VCaP (cell line): ENCODE results near the gene PHACTR2.

Experiments used
- H3K27ac ChIP-seq: fragments of 450-650 bp; 2 replicates; pipeline ENCODE4 v1.5.1; 2017
- TF ChIP-seq, protein P1 (sequence below): fragments of 450-650 bp; conservative IDR thresholded peaks from 2 replicates; pipeline ENCODE4 v1.5.1; 2017; ENCODE audit warnings: mild to moderate bottlenecking, moderate library complexity

The PHACTR2 gene

DNA sequence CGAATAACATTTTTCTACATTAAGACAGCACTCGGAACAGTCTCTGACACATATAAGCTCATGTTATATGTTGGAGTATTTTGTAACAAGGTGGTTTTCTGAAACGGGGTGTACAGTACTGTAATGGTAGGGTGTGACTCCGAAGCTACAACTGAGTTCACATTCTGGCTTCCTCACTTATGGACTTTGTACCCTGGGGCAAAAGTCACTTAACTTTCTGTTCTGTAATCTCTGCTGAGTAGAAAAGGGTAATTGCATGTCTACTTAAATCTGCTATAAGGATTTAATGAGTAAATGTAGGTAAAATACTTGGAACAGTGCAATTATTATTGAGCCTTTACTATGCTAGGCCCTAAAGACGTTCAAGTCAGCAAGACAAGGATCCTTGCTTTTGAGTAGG lies 160.6 kb downstream of the PHACTR2 start:
- H3K27ac ChIP-seq = no peak overlapping the region
- TF ChIP-seq, protein P1, sequence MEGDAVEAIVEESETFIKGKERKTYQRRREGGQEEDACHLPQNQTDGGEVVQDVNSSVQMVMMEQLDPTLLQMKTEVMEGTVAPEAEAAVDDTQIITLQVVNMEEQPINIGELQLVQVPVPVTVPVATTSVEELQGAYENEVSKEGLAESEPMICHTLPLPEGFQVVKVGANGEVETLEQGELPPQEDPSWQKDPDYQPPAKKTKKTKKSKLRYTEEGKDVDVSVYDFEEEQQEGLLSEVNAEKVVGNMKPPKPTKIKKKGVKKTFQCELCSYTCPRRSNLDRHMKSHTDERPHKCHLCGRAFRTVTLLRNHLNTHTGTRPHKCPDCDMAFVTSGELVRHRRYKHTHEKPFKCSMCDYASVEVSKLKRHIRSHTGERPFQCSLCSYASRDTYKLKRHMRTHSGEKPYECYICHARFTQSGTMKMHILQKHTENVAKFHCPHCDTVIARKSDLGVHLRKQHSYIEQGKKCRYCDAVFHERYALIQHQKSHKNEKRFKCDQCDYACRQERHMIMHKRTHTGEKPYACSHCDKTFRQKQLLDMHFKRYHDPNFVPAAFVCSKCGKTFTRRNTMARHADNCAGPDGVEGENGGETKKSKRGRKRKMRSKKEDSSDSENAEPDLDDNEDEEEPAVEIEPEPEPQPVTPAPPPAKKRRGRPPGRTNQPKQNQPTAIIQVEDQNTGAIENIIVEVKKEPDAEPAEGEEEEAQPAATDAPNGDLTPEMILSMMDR = no peak

DNA sequence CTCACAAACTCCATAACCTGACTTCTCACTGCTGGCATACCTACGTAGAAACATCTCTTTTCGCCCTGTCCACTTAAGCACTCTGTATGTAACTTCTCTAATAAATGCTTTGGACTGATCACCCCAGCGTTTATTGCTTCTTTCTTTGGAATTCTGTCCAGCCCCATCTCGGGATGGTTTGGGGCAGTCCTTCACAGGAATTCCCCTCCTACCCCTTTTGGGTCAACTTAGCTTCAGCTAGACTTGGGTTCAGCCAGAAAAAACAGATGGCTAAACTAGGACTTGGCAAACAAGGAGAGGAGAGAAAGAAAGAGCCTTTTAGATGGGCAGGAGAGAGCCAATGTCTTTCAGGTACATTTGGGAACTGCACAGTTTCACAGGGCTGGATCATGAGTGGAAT lies 161.4 kb downstream of the PHACTR2 start:
- H3K27ac ChIP-seq = no peak overlapping the region
- TF ChIP-seq, protein P1 = no peak

DNA sequence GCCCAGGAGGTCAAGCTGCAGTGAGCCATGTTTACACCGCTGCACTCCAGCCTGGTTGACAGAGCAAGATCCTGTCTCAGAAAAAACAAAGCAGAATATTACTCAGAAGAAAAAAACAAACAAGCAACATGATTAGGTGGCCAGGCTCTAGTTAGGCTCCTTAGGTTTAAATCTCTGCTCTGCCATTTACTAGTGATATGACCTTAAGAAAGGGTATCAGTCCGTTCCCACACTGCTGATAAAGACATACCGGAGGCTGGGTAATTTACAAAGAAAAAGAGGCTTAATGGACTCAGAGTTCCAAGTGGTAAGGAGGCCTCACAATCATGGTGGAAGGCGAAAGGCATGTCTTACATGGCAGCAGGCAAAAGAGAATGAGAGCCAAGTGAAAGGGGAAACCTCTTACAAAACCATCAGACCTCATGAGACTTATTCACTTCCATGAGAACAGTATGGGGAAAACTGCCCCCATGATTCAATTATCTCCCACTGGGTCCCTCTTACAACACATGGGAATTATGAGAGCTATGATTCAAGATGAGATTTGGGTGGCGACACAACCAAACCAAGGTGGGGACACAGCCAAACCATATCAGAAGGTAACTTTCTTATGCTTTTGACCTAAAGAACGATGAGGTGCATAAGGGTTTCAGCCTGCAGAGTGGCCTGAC lies 163.0 kb downstream of the PHACTR2 start:
- TF ChIP-seq, protein P1 = no peak
- no peak overlapping the region for H3K27ac ChIP-seq

DNA sequence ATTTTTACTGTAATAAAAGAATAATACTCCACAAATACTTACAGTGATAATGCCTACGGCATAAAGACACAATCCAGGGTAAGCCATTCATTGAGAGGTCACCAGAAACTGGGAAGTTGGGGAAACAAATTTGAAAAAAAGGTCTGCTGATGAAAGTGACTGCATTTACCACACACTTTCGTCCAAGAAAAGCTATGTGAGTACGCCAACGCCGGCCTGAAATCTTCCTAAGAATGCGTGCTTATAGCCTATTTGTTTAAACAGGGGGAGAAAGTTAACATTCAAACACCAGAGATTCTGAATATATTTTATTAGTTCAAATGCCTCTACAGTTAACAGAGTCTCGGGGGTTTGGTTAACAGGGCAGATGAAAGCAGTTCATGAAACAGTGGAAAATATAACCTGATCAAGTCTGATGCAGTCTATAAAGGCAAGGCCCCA lies 164.7 kb downstream of the PHACTR2 start:
- peak overlapping the region; percentile 86 for H3K27ac ChIP-seq

DNA sequence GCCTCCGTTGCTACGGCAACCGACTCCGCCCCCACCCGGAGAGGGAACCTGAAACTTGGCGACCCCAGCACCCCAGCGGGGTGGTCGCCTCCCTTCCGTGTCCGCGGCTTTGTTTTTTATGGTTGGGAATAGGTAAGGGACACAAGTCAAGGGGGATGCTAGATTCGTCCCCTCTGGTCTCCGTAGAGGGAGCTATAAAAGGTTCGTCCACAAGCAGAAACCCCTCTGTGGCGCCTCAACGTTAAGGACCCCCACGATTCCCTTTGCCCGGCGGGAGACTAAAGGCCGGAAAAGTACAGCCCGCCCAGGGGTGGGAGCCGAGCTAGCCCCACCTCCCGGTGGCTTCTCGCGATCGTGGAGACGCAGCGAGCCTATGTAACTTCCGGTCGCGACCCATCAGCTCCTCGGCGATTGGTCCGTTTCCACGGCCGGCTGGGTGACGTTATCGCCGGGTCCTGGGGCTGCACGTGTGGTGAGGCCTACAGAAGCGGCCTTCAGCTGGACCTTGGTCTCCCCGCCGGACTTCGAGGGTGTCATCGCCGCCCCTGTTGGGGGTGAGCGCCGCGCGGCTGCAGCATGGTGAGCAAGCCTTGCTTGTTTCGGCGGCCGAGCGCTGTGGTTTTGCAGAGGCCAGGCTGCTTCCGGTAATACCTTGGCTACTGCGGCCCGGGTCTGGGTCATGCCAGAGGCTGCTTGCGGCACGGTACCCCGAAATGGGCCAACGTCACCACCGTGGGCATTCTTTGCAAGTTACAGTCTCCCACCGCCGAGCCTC lies 165.3 kb downstream of the PHACTR2 start, which contains the start of gene LTV1:
Gene LTV1, plus strand, starts transcription at position 437 of the 775 bp plus-strand sequence. Its CDS starts 140 bp downstream, at position 577.
- H3K27ac ChIP-seq = peak within 1 kb of the TSS; percentile 86
- TF ChIP-seq, protein P1 = no peak

More for the DNA sequence above, 164.7 kb downstream of the PHACTR2 start:
- TF ChIP-seq, protein P1 = no peak

DNA sequence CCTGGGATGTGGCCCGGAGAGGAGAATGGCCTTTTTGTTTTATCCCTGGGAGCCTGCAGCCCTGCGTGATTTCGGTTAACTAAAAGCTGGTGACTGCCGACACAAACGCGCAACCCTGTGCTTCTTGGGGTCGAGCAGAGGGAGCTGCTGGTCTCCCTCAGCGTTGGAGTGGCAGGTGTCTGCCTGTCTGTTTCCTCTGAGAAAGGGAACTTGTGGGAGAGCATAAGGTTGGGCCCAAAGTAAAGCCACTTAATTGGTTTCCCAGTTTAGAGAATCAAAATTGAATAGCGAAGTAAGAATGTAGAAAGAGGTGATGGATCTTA lies 165.9 kb downstream of the PHACTR2 start:
- peak overlapping the region; percentile 86 for H3K27ac ChIP-seq
- TF ChIP-seq, protein P1 = no peak

DNA sequence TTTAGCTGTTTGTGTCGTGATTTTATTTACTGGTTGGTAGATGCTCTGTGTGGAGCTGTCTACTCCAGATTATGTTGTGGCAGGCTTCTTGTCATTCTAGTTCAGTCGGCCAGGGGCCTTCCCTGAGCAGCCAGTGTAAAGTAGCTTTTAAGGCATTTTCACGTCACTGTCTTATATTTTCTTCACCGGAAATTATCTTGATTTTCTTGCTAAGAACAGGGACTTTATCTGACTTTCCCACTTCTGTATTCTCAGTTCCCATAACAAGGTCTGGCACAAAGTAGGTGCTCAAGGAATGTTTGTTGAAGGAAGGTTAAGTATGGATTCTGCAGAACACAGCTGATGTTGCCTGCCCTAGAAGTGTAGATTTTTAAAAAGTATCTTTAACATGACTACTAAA lies 166.2 kb downstream of the PHACTR2 start:
- peak overlapping the region; percentile 86 for H3K27ac ChIP-seq
- TF ChIP-seq, protein P1 = no peak
